GM12864 (cell line): Measurements from ENCODE around the gene GTF2I.

Source experiments
- DNase-seq: peaks from one replicate; pipeline ENCODE4 v3.0.0-alpha.2; 2011; ENCODE audit warnings: low read depth
- H3K4me3 ChIP-seq: 2 replicates; pipeline ENCODE4 v1.5.1; 2011; ENCODE audit warnings: mild to moderate bottlenecking, low read depth, low read length, control low read depth
- CTCF ChIP-seq: IDR thresholded peaks from 2 replicates; pipeline ENCODE4 v1.5.1; 2011; ENCODE audit warnings: low read depth, mild to moderate bottlenecking, moderate library complexity, low read length, control low read depth, inconsistent platforms; ENCODE audit errors: missing control alignments

Gene GTF2I

GRCh38 chr7:74653686-74654181 lies 3.8 kb upstream of the GTF2I start:
- no peak for DNase-seq
- TF ChIP-seq CTCF: no peak
- H3K4me3 ChIP-seq: no peak overlapping the region

- TF ChIP-seq CTCF: no peak
- H3K4me3 ChIP-seq: no peak overlapping the region
- no peak for DNase-seq
These were observed 2.7 kb upstream of the GTF2I start for GRCh38 chr7:74654811-74655210.

- H3K4me3 ChIP-seq: no peak overlapping the region; the same call in 1 of the 2 replicates
- no peak for TF ChIP-seq CTCF
- DNase-seq: no peak
These were observed 2.2 kb upstream of the GTF2I start for GRCh38 chr7:74655324-74655723.

- no peak for TF ChIP-seq CTCF
- DNase-seq: no peak
- H3K4me3 ChIP-seq: peak overlapping the region; percentile 60
These were observed 1.6 kb upstream of the GTF2I start for GRCh38 chr7:74655768-74656440.

GRCh38 chr7:74656441-74656836 lies 1.1 kb upstream of the GTF2I start:
- no peak for DNase-seq
- peak overlapping the region; percentile 60 for H3K4me3 ChIP-seq
- peak; percentile 16 for TF ChIP-seq CTCF

GRCh38 chr7:74656837-74657691 lies 454 bp upstream of the GTF2I start:
- peak; percentile 90 for DNase-seq
- no peak for TF ChIP-seq CTCF
- H3K4me3 ChIP-seq: peak overlapping the region; percentile 85
